Esophagus muscularis mucosa (tissue), 4 donors: Measurements from ENCODE around the gene ZNF556. TPM values are rescaled to one million over a fixed set of nuclear protein-coding genes. Genes with fewer than 3 reads are reported as not detected.

Source experiments
- DNase-seq: peaks from one replicate; pipeline ENCODE4 v3.0.0-alpha.2; 2017; ENCODE audit errors: extremely low spot score
- H3K27ac ChIP-seq, 4 donors: fragments of 200-600 bp; sonication (generic); replicated peaks in 1 of 4; 1 replicate in 3 of 4; 2 replicates in 1 of 4; pipeline ENCODE4 v1.5.1; 2016 to 2019; ENCODE audit warnings: mild to moderate bottlenecking in 1 of 4
- H3K27me3 ChIP-seq, 4 donors: fragments of 200-600 bp; sonication (generic); one replicate each; pipeline versions ENCODE4 v1.5.1 to v1.6.0; 2016 to 2019
- H3K36me3 ChIP-seq, 4 donors: fragments of 200-600 bp; sonication (generic); one replicate each; pipeline ENCODE4 v1.5.1; 2016 to 2019
- H3K4me1 ChIP-seq, 4 donors: fragments of 200-600 bp; sonication (generic); one replicate each; pipeline ENCODE4 v1.5.1; 2016 to 2019
- H3K4me3 ChIP-seq, 4 donors: fragments of 200-600 bp; sonication (generic); 1 replicate in 2 of 4; 2 replicates in 2 of 4; pipeline ENCODE4 v1.5.1; 2016 to 2019; ENCODE audit warnings: mild to moderate bottlenecking in 4 of 4, moderate library complexity in 1 of 4
- H3K9me3 ChIP-seq, 4 donors: fragments of 200-600 bp; sonication (generic); 1 replicate in 3 of 4; 2 replicates in 1 of 4; pipeline ENCODE4 v1.5.1; 2016 to 2019
- CTCF ChIP-seq, 3 experiments: fragments of 200-600 bp in 2 of 3; fragments of 450-650 bp in 1 of 3; sonication (generic) in 2 of 3; IDR thresholded peaks; one replicate each; pipeline ENCODE4 v1.5.1; 2017 to 2019; ENCODE audit warnings: antibody characterized with exemption in 3 of 3, mild to moderate bottlenecking in 2 of 3, moderate library complexity in 1 of 3
- EP300 ChIP-seq: sonication (generic); formaldehyde crosslinking; IDR thresholded peaks from one replicate; pipeline ENCODE4 v1.6.1; 2017; ENCODE audit warnings: antibody characterized with exemption
- POLR2A ChIP-seq: fragments of 450-650 bp; IDR thresholded peaks from one replicate; pipeline ENCODE4 v1.6.1; 2017; ENCODE audit warnings: antibody characterized with exemption, moderate library complexity, mild to moderate bottlenecking, low read depth
- POLR2AphosphoS5 ChIP-seq, 2 donors: sonication (generic); formaldehyde crosslinking; IDR thresholded peaks; one replicate each; pipeline ENCODE4 v1.6.1; 2017; ENCODE audit warnings: antibody characterized with exemption in 2 of 2
- WGBS: methylation state at CpG from one replicate; pipeline ENCODE4 v1.1.5; 2018; 5-methylcytosine and 5-hydroxymethylcytosine counted together
- intact Hi-C: fragments of 100-400 bp; cut with DNase I; formaldehyde crosslinking; loops from one replicate; pipeline ENCODE4 v1.15.1; 2023
- total RNA-seq, 4 donors: library from RNA; depleted of rRNA; stranded (reverse); fragments of >200 nt; gene quantifications; one replicate each; pipeline versions ENCODE4 v1.1.0 to v1.2.1, GENCODE V29; 2016

ZNF556 gene
- under 1 TPM in 1 of 4 donors, not detected in 3; 0.42 TPM for total RNA-seq

GRCh38 chr19:2867025-2867991 is at the start of gene ZNF556:
ZNF556 (plus strand) TSS chr19:2867335; CDS start chr19:2867422, 87 bp downstream.
- H3K4me3 ChIP-seq, result peak within 1 kb of the TSS in 1 of 4 donors; percentile 40
- intact Hi-C loops, result no loop called here
- H3K27me3 ChIP-seq, result no peaks in the 10 kb centered on the region
- no peak within 1 kb of the TSS for H3K27ac ChIP-seq
- no peak for DNase-seq
- no peaks in the 10 kb centered on the region for H3K4me1 ChIP-seq
- H3K9me3 ChIP-seq, result no peaks in the 10 kb centered on the region
- 78% methylated on average over 28 of the region's 36 CpGs for WGBS
- TF ChIP-seq POLR2A (no peak), CTCF (IDR thresholded peaks at IDR 0.05) (no peak), EP300 (no peak), POLR2AphosphoS5 (IDR thresholded peaks at IDR 0.05) (no peak)
- no peaks in the 10 kb centered on the region for H3K36me3 ChIP-seq

DNA sequence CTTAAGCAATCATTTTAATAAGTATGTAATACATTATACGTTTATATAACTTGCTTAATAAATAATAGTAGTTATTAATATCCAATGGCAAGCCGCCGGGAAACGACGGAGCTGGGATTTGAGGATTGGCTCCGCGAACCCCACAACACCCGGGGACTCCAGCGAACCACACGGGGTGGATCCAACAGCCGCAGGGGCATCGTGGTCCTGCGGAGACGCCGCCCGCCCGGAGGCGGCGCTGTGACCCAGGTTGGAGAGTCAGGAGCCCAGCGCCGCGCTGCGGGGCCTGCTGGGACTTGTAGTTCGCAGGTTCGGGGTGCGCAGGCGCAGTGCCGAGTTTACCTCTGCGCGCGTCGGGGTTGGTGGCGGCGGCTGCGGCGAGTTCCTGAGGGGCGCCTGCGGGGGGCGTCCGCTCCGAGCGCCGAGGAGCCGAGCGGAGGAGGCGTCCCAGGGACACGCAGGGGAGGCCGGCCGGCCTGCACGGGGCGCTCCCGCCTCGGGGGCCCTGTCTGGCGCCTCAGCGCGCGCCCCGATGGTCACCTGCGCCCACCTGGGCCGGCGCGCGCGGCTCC is 47.5 kb upstream of the ZNF556 start, which contains the start of gene ZNF554:
ZNF554 (plus strand) TSS at position 329 of the 572 bp plus-strand sequence; CDS start at position 533, 204 bp downstream.
- Histone ChIP-seq H3K27ac (peak within 1 kb of the TSS; percentile 71 to 78 (median 72)), H3K4me3 (peak within 1 kb of the TSS; percentile 85 to 97 (median 92)), H3K36me3 (peaks cover 0 to 18% (median 17%) of the 10 kb centered on the region in 4 donors), H3K27me3 (no peaks in the 10 kb centered on the region), H3K9me3 (no peaks in the 10 kb centered on the region), H3K4me1 (peaks cover 3 to 20% (median 18%) of the 10 kb centered on the region in 4 donors)
- WGBS, result 0% methylated on average over 9 of the region's 64 CpGs
- peak; percentile 98 for DNase-seq
- intact Hi-C loops, result loop anchor here (1.0 kb wide), 1 partner anchor 34 kb away; the partner anchor contains the start of gene THOP1
- TF ChIP-seq CTCF (IDR thresholded peaks at IDR 0.05) (peak; percentile 99), POLR2A (no peak), POLR2AphosphoS5 (IDR thresholded peaks at IDR 0.05) (peak; percentile 37 to 88)

- Histone ChIP-seq H3K9me3 (no peaks in the 10 kb centered on the region), H3K36me3 (peaks cover 0 to 19% (median 16%) of the 10 kb centered on the region in 4 donors), H3K27ac (peak overlapping the region; percentile 71 to 78 (median 72)), H3K4me3 (peak overlapping the region; percentile 85 to 97 (median 92)), H3K4me1 (peaks cover 3 to 20% (median 18%) of the 10 kb centered on the region in 4 donors), H3K27me3 (no peaks in the 10 kb centered on the region)
- 4% methylated on average over 21 of the region's 36 CpGs for WGBS
- intact Hi-C loops, result loop anchor here (1.0 kb wide), 1 partner anchor 35 kb away; the partner anchor contains the start of gene THOP1
- TF ChIP-seq POLR2A (no peak), POLR2AphosphoS5 (IDR thresholded peaks at IDR 0.05) (no peak), CTCF (IDR thresholded peaks at IDR 0.05) (no peak), EP300 (no peak)
- no peak for DNase-seq
These were observed 46.9 kb upstream of the ZNF556 start for GRCh38 chr19:2820112-2820702.

DNA sequence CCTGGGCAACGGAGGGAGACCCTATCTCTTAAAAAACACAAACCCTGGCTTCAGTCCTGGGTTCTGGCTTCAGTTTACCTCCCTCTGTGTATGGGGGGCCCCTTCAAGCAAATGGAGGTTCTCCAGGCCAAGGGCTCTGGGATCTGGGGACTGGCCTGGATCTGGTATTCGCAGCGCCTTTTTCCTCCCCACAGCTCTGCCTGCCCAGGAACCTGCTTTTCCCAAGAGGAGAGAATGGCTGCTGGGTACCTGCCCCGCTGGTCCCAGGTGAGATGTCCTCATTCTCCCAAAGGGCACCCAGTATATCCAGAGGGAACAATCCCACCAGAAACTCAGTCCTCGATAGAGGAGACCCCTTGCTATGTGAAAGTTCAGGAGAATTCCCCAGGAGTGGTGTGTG is 44.3 kb upstream of the ZNF556 start:
- intact Hi-C loops, result no loop called here
- no peak for DNase-seq
- peaks cover 0 to 35% (median 26%) of the 10 kb centered on the region in 4 donors for H3K36me3 ChIP-seq
- no peaks in the 10 kb centered on the region for H3K9me3 ChIP-seq
- no peak overlapping the region for H3K27ac ChIP-seq
- no peaks in the 10 kb centered on the region for H3K27me3 ChIP-seq
- no peak overlapping the region for H3K4me3 ChIP-seq
- TF ChIP-seq CTCF (IDR thresholded peaks at IDR 0.05) (no peak), POLR2A (no peak), POLR2AphosphoS5 (IDR thresholded peaks at IDR 0.05) (no peak), EP300 (no peak)
- 82% methylated on average over 3 of the region's 5 CpGs for WGBS
- peaks cover 3 to 20% (median 18%) of the 10 kb centered on the region in 4 donors for H3K4me1 ChIP-seq
